ENCODE data around the gene CUZD1.

CUZD1 gene

GRCh38 chr10:122854648-122855047 is 9.0 kb upstream of the CUZD1 start:
- peak; percentile 94 for DNase-seq (ENCODE audit: low read depth)

- DNase-seq (ENCODE audit: low read depth) = peak; percentile 58
Observed at GRCh38 chr10:122853665-122854313, 8.1 kb upstream of the CUZD1 start.

- DNase-seq (ENCODE audit: low read depth) = peak; percentile 74
Observed at GRCh38 chr10:122852261-122852660, 6.6 kb upstream of the CUZD1 start.

- peak; percentile 30 for DNase-seq (ENCODE audit: low read depth)
Observed at GRCh38 chr10:122850705-122851640, 5.3 kb upstream of the CUZD1 start.

GRCh38 chr10:122849900-122850605 is 4.4 kb upstream of the CUZD1 start:
- peak; percentile 44 for DNase-seq (ENCODE audit: low read depth)

GRCh38 chr10:122849090-122849489 is 3.4 kb upstream of the CUZD1 start:
- no peak for DNase-seq (ENCODE audit: low read depth)

GRCh38 chr10:122847782-122848604 is 2.3 kb upstream of the CUZD1 start:
- no peak for DNase-seq (ENCODE audit: low read depth)

GRCh38 chr10:122844146-122844545 is 1.5 kb downstream of the CUZD1 start:
- no peak for DNase-seq (ENCODE audit: low read depth)

GRCh38 chr10:122841569-122841968 is 4.1 kb downstream of the CUZD1 start:
- no peak for DNase-seq (ENCODE audit: low read depth)

GRCh38 chr10:122839505-122839904 is 6.2 kb downstream of the CUZD1 start:
- DNase-seq (ENCODE audit: low read depth) = no peak

- no peak for DNase-seq (ENCODE audit: low read depth)
Observed at GRCh38 chr10:122838880-122839279, 6.8 kb downstream of the CUZD1 start.

GRCh38 chr10:122835908-122836307 is 9.7 kb downstream of the CUZD1 start:
- no peak for DNase-seq (ENCODE audit: low read depth)

- no peak for DNase-seq (ENCODE audit: low read depth)
Observed at GRCh38 chr10:122830965-122831353, 14.7 kb downstream of the CUZD1 start.

- no peak for DNase-seq (ENCODE audit: low read depth)
Observed at GRCh38 chr10:122830273-122830964, 15.2 kb downstream of the CUZD1 start.

- no peak for DNase-seq (ENCODE audit: low read depth)
Observed at GRCh38 chr10:122829454-122829853, 16.2 kb downstream of the CUZD1 start.

GRCh38 chr10:122828716-122829255 is 16.9 kb downstream of the CUZD1 start:
- no peak for DNase-seq (ENCODE audit: low read depth)

- DNase-seq (ENCODE audit: low read depth) = no peak
Observed at GRCh38 chr10:122827302-122827701, 18.4 kb downstream of the CUZD1 start.

- no peak for DNase-seq (ENCODE audit: low read depth)
Observed at GRCh38 chr10:122822973-122823690, 22.5 kb downstream of the CUZD1 start.

- no peak for DNase-seq (ENCODE audit: low read depth)
Observed at GRCh38 chr10:122821808-122822207, 23.8 kb downstream of the CUZD1 start.

- no peak for DNase-seq (ENCODE audit: low read depth)
Observed at GRCh38 chr10:122815458-122815857, 30.2 kb downstream of the CUZD1 start.
